NOMO-1 (cell line): Measurements from ENCODE around the gene IL22.

Experiments
- DNase-seq, 2 experiments: peaks; one replicate each; lab custom pipeline; 2025; ENCODE audit not compliant: unreplicated experiment in 2 of 2; lab: John Stamatoyannopoulos, UW

The IL22 gene

GRCh38 chr12:68264857-68265256 is 11.5 kb upstream of the IL22 start:
- DNase-seq: no peak

DNA sequence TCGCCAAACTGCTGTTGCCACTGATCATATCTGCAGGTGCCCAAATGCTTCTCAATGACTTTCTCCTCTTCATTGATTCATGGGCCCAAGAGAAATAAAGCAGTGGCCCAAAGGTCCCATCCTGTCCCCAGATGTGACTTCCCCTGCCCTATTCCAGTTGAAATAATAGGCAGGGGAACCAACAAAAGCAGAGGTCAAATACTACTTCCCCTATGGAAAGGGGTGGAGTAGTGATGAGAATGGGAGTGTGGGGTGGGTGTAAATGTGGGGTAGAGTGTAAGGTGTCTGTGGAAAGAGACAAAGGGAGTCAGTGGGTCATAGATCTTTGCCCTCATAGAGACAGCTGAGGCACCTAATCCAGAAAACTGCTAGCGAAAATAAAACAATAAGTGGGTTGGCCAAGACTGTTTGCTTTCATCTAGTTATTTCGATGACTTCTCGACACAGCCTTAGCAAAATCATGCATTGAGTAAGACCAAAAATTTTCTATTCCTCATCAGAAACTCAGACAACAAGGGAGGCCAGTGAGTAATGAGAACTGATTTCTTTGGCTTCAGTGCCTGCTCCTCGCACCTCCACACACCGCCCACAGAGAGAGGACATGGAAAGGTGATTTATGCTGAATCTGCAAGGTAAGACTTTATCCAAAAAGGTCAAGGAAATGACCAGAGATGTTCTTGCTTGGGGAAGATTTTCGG is 10.9 kb upstream of the IL22 start:
- no peak for DNase-seq

- DNase-seq: no peak
Measured at GRCh38 chr12:68263366-68263765, 10.0 kb upstream of the IL22 start.

GRCh38 chr12:68261896-68262295 is 8.5 kb upstream of the IL22 start:
- DNase-seq: no peak

DNA sequence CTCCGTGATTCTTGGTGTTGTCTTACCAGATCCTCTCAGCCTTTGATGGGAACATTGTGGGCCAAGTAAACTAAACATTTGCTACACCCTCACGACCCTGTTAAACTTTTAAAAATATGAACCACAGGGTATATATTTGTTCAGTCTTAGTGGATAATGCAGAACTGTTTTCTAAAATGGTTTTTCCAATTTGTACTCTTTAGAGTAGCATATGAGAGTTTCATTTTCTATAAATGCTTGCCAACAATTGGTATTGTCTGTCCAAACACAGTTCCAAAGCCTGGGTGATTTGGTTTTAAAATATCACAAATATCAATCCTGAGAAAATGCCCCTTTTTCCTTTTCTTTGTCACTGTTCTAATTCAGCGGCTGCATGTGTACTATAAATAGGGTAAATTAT is 6.7 kb upstream of the IL22 start:
- DNase-seq: no peak

DNA sequence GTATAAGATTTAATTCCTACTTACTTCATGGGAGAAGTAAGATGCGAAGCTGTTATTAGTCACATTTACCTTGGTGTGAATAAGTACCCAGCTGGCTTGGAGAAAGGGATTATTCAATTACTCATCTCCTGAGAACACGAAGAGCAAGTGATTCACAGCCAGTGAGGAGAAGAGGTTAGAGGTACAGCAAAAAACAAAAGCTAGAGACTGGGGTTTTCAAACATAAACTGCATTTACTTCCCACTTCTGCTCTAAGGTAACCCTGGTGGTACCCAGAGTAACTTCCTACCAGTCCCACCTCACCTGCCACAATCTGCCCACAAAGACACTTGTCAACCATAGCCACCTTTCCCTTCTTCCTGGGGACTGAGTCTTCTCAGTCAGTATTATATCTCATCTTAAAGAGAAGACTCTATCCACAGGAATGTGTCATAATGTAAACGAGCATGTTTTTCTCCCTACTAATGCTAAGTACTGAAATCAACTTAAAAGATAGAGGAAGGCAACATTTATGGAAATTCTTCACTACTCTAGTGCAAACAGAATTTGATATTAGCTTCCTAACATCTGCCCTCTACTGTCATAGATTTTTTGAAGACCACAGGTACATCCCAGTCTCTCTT is 6.0 kb upstream of the IL22 start:
- DNase-seq: no peak

DNA sequence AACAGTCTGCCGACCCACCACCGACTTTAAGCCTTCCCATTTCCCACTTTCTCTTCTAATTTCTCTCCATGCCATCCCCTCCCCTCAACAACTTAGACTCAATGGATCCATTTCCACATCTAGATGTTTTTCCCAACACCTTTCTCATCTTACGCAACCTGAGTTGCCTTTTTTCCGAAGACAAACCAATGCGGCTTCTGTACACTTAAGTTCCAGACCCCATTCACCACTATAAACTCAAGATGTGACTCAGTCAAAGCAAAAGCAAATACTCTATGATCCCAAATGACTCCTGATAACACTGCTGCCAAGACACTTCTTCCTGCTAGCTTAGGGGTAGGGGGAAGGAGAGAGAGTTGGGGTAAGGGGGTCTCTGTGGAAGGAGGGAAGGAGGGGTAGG is 1.3 kb downstream of the IL22 start:
- DNase-seq: no peak

GRCh38 chr12:68250454-68250853 is 3.0 kb downstream of the IL22 start:
- DNase-seq: no peak

GRCh38 chr12:68247785-68248184 is 5.6 kb downstream of the IL22 start:
- DNase-seq: no peak

- no peak for DNase-seq
Measured at GRCh38 chr12:68246350-68246749, 7.1 kb downstream of the IL22 start.

- no peak for DNase-seq
Measured at GRCh38 chr12:68245180-68246021, 8.0 kb downstream of the IL22 start.

DNA sequence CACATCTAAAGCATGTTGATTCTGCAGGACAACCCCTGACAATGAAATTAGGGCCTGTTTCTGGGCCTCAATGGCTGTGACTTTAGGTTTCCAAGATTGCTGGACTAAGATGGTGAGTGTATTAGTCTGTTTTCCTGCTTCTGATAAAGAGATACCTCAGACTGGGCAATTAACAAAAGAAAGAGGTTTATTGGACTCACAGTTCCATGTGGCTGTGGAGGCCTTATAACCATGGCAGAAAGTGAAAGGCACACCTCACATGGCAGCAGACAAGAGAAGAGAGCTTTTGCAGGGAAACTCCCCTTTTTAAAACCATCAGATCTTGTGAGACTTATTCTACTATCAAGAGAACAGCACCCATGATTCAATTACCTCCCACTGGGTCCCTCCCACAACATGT is 10.6 kb downstream of the IL22 start:
- DNase-seq: no peak

DNA sequence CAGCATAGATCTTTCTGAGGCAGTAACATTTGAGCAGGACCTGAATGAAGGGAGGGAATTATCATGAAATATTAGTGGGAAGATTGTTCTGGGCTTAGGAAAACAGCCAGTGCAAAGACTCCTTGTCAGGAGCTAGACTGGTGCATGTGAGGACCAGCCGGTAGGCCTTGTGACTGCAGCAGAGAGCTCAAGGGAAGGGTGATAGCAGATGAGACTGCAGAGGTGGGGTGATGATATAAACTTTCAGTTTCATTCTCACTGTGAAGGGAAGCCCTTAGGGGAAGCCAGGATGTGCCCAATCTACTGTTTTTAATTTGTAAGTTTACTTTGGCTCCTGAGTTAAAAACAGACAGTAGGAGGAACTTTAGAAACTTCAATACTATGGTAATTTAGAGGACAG is 12.4 kb downstream of the IL22 start:
- peak; percentile 56 to 63 for DNase-seq

- no peak for DNase-seq
Measured at GRCh38 chr12:68240079-68240478, 13.3 kb downstream of the IL22 start.

- DNase-seq: no peak
Measured at GRCh38 chr12:68239309-68239982, 14.0 kb downstream of the IL22 start.

GRCh38 chr12:68237619-68238018 is 15.8 kb downstream of the IL22 start:
- DNase-seq: no peak

DNA sequence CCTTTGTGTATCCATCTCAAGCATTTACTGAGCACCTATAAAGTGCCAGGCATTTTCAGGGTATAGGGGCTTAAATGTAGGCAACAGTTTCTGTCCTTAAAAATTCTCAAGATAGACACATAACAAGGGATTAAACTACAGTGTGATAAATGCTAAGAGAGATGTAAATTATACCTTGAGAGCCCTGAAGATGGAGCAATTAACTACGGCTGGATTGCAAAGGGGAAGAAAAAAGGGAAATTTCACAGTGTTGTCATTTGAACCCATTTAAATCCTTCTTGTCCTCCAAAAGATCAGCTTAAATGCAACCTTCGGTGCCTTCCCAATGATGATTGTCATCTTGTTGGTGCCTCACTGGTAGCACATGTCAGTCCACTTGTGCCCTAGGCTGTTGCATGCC is 16.3 kb downstream of the IL22 start:
- peak; percentile 52 to 64 for DNase-seq

- peak; percentile 63 to 64 for DNase-seq
Measured at GRCh38 chr12:68236421-68237059, 16.9 kb downstream of the IL22 start.

DNA sequence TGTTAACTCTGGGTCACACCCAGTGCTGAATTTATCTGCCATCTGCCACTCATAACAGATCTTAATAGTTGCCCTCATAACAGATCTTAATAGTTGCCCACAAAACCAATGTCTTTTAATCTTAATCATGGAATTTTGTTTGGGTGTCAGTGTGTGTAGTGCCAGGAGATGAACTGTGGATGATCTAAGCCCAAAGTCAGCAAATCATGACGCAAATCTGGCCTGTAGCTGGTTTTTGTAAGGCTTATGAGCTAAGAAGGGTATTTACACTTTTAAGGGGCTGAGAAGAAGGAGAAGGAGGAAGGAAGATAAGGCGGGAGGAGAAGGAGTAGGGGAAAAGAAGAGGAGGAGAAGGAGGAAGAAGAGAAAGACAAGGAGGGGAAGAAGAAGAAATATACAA is 17.8 kb downstream of the IL22 start:
- no peak for DNase-seq

DNA sequence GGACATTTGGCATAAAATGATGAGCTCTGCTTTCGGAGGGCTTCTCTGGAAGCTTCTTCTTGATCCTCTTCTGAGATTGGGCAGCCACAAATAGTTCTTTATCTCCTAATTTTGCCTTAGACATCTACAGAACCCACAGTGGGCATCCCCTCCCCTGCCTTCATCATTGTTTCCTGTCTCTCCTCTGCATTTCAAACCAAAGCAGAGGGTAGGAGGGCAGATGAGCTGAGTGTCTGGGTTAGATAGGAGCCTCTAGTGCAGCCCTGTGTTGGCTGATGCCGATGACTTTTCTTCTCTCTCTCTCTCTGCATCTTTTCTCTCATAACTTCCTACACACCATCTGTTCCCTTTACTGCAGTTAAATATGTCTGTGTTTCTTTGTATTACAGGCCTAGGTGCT is 19.3 kb downstream of the IL22 start:
- no peak for DNase-seq

- DNase-seq: no peak
Measured at GRCh38 chr12:68233498-68233897, 19.9 kb downstream of the IL22 start.
